GM12873 (cell line): Measurements from ENCODE around the gene MISP3.

Experiments used
- TF ChIP-seq, protein P1 (sequence below): IDR thresholded peaks from 2 replicates; pipeline ENCODE4 v1.5.1; 2012; ENCODE audit warnings: low read depth, mild to moderate bottlenecking, moderate library complexity, low read length, control low read depth; ENCODE audit not compliant: insufficient read depth; ENCODE audit errors: missing control alignments

MISP3 gene

DNA sequence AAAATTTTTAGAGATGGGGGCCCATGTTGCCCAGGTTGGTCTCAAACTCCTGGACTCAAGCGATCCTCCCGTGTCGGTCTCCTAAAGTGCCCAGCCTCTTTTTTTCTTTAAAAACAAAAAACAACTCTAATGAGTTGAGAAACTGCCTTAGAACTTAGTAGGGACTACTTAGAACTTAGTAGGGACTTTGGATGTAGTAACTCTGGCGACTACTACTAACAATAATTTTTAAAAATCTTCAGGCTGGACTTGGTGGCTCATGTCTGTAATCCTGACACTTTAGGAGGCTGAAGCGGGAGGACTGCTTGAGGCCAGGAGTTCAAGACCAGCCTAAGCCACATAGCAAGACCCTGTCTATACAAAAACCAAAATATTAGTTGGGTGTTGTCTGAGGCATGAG, 13.5 kb downstream of the MISP3 start:
- TF ChIP-seq, protein P1, sequence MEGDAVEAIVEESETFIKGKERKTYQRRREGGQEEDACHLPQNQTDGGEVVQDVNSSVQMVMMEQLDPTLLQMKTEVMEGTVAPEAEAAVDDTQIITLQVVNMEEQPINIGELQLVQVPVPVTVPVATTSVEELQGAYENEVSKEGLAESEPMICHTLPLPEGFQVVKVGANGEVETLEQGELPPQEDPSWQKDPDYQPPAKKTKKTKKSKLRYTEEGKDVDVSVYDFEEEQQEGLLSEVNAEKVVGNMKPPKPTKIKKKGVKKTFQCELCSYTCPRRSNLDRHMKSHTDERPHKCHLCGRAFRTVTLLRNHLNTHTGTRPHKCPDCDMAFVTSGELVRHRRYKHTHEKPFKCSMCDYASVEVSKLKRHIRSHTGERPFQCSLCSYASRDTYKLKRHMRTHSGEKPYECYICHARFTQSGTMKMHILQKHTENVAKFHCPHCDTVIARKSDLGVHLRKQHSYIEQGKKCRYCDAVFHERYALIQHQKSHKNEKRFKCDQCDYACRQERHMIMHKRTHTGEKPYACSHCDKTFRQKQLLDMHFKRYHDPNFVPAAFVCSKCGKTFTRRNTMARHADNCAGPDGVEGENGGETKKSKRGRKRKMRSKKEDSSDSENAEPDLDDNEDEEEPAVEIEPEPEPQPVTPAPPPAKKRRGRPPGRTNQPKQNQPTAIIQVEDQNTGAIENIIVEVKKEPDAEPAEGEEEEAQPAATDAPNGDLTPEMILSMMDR = no peak

DNA sequence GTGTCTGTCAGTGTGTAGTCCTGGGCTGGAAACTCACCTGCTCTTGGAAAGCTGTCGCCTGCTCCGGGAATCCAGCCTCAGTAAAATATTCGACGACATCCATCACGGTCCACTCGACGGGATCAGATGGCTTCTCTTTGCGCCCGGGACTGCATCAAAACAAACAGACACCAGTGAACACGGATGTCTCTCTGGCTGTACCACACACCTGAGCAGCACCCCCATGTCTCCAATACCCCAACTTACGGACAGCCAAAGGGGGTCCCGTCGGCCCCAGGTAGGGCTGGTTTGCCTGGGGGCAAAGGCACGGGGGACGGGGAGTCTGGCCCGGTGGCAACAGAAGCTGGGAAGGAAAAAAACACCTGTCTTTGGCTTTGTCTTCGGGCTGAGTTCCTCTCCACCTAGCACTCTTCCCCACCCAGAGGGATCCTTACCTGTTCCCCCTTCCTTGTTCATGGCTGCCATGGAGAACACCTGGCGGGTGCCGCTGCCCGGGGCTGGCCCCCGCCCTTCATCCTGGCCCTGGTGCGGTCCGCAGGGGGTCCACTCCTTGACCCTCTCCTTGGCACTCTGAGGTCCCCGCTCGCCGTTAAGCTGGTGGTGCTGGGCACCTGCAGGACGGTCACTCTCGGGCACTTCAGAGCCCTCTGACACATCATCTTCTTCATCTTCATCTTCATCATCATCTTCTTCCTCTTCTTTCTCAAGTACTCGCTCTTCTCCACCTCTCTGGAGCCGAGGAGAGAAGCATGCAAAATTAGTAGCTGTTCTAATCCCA, 16.2 kb downstream of the MISP3 start:
- TF ChIP-seq, protein P1 = no peak

DNA sequence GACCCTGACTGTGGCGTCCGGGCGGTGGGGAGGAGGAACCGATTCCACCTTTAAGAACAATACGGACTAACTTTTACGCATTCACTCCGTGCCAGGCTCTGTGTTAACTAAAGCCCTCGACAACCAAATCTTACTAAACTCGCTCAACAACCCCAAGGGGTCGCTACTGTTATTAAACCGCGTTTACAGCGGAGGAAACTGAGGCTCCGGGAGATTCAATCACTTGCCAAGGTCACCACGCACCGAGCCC, 16.8 kb downstream of the MISP3 start:
- TF ChIP-seq, protein P1 = peak; percentile 32

DNA sequence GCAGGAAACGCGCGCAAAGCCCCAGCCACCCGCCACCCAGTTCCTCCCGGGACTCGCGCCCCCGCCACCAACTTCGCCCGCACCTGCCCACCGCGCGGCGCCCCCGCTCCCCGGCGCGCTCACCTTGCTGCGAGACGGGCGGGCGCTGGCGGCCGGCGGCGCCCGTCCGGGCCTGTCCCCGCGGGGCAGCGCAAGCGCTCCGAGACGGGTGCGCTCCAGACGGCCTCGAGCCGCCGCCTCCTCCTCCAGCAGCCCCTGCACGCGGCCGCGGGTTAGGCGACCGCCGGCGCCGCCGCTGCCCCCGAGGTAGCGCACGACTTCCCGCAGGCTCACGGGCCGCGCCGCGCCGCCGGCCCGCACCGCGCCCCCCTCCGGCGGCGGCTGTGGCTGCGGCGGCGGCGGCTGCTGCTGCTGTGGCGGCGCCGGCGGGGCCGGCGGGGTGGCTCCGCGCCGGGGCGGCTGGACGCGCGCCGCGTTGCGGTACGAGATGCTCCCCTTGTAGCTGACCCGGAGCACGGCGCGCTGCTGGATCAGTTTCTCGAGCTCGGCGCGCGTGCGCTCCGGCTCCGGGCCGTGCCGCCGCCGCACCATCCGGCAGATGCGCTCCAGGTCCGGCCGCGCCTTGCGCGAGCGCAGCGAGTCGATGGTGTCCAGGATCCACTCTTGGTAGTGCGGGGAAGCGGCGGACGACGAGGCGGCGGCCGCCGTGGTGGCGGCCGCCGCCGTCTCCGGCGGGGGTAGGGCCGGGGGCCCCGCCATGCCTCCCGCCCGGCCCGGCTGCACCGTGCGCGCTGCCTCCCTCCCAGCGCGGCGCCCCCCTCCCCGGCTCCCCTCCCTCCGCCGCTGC, 17.3 kb downstream of the MISP3 start:
- TF ChIP-seq, protein P1 = peak; percentile 3

DNA sequence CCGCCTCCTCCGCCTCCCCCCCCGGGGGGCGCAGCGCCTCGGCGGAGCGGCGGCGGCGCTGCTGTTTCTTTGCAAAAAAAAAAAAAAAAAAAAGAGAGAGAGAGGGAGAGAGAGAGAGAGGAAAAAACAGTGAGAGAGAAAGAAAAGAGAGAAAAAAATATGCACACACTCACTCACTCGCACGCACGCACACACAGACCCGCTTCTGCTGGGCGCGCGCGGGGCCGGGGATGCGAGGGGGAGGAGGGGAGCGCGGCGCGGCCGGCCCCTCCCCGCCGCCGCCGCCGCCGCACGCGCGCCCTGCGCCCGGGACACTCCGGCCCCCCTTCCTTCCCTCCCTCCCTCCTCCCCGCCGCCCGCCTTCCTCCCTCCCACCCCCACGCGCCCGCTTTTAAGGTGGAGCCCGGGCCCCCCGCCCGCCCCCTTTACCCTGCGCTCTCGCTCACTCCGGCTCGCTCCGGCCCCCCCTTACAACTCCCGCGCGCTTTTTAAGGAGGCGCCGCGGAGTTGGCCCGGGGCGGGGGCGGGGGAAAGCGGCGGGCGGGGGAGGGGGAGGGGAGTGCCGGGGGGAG, 18.0 kb downstream of the MISP3 start, which contains the start of gene SAMD1:
SAMD1 (minus strand) TSS at position 243 of the 572 bp plus-strand sequence.
- TF ChIP-seq, protein P1 = no peak

DNA sequence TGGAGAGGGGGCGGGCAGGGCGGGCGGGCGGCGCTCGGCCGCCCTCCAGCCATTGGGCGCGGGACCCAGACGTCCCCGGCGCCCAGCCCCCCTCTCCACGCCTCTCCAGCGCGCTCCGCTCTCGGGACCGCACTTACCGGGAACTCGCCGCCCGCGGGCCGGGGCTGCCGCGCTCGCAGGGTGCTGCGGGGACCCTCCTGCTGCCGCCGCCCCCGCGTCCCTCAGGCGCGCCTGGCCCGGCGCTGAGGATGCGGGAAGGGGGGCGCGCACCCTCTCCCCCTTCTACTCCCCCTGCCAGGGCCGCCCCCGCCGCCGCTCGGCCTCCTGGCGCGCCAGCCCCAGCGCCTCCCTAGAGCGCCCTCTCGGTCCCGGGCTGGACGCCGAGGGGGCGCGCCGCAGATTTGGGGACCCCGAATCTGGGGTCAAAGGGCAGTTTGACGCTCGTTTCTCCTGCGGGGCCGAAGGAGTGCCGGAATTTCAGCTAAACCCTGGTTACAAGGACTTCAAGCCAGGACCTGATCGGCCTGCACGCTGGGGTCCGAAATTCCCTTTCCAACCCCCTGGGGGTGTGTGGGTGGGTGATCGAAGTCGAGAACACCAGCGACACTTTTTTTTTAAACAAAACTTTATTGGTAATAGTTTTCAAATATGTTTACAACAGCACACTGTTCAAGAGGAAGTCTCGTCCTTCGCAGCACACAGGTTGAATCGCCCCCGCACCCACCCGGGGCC, 18.7 kb downstream of the MISP3 start:
- TF ChIP-seq, protein P1 = peak; percentile 9
